HG03575 (cell line): ENCODE data around the gene SCGB1D2.
"Not testable (repeated sequence)": the region's sequence is repeated elsewhere in the genome, so short reads cannot be mapped to it uniquely, and the experiment has no call there.

ENCODE experiments used
- ATAC-seq: cut with Tn5 transposase; IDR thresholded peaks from one replicate; pipeline ENCODE4 v1.9.1; 2021; ENCODE audit not compliant: unreplicated experiment, insufficient number of reproducible peaks, low FRiP score; ENCODE audit errors: extremely low read depth

Gene SCGB1D2, protein sequence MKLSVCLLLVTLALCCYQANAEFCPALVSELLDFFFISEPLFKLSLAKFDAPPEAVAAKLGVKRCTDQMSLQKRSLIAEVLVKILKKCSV

DNA sequence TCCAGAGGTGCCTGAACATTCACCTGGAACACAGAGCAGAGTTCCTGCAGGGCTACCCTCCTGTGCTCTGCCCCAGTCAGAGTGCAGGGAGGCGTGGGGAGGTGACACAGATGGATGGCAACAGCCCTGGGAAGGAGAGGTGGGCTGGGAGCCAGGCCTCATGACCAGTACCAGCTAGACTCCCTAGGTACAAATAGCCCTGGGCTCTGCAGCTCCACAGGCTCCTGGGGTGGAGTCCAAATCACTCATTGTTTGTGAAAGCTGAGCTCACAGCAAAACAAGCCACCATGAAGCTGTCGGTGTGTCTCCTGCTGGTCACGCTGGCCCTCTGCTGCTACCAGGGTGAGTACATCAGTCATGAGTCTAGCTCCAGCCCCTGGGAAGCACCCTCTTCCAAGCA lies at the start of gene SCGB1D2:
Gene SCGB1D2 (plus strand): TSS at position 219 of the 400 bp plus-strand sequence. CDS start 69 bp downstream, at position 288.
- no peak for ATAC-seq

DNA sequence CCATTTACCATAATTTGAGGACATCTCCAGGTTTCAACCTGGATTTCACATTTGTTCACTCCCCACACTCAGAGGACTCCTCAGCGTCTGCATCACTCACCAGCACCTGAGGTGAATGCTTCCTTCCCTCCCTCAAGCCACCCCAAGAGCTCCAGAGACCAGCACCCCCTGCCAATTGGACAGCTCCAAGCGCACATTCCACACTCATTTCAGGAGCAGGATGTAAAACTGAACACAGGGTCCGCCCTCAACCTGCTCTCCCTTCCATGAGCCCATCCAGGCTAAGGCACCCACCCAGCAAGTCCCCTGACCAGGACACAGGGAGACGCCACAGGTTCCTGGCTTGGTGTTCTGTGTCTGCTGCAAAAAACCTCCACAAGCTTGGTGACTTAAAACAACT lies 48.1 kb upstream of the SCGB1D2 start:
- no peak for ATAC-seq

GRCh38 chr11:62195010-62195409 lies 47.0 kb upstream of the SCGB1D2 start:
- ATAC-seq, result not testable (repeated sequence)

DNA sequence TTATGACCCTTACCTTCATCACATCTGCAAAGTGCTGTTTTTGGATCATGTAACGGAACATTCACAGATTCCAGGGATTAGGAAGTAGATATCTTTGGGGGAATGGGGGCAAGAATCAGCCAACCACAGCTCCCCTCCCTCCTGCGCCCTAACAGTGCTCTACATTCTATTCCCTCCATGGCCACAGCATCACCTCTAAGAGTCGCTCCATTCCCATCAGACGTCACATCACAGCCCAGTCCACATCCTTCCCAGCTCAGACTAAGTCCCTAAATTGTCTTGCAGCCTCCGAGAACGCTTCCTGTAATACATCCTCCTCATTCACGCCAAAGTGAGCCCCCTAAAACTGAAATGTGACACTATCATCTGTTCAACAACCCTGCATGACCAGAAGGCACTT lies 46.1 kb upstream of the SCGB1D2 start:
- ATAC-seq, result no peak

- ATAC-seq, result not testable (repeated sequence)
Measured at GRCh38 chr11:62197400-62197799, 44.6 kb upstream of the SCGB1D2 start.

DNA sequence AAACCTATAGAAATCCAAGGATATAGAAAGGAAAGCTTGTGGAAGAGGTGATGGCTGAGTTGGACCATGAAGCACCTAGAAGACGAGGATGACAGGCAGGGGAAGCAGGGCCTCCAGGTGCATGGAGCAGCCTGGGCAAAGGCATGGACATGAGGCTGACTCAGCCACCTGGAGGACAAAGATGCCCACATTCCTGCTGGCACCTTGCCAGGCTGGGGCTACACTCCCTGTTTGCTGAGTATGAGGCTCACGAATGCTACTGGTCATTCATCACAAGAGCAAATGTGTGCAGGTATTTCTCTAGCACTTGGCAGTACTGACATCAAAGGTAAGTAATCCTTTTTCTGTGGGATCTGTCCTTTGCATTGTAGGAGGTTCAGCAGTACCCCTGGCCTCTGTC lies 40.7 kb upstream of the SCGB1D2 start:
- no peak for ATAC-seq

DNA sequence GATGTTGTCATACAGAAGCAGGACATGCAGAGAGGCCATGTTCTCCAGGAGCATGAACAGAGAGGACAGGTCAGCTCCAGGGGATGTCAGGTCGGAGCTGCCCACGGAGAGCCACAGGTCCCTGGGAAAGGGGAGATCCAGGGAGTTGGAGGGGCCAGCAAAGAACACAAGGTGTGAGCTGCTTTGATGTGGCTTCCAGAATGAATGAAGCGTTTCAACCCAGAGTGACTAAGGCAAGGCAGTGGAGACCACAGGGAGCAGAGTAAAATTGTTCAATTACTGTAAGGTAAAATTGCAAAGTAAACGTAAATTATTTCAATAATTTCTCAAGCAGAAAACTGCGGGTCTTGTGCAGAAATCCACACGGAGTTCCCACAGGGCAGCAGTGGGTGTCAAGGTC lies 39.1 kb upstream of the SCGB1D2 start:
- ATAC-seq, result no peak

DNA sequence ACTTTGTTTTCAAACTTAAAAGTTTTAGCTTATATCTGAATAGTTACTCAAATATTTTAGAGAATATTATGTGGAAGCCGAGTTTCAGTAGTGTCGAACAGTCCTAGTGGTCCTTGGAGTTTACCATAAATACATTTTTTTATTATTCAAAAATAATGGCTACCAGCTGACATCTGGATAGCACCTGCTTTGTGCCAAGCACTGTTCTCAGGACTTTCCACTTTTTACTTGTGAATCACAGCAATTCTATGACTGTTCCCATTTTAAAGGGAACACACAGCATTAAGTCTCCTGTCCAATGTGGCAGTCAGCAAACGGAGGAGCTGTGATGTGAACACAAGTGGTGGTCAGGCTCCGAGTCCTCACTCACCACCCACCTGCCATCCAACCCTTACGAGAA lies 37.6 kb upstream of the SCGB1D2 start:
- ATAC-seq, result no peak

DNA sequence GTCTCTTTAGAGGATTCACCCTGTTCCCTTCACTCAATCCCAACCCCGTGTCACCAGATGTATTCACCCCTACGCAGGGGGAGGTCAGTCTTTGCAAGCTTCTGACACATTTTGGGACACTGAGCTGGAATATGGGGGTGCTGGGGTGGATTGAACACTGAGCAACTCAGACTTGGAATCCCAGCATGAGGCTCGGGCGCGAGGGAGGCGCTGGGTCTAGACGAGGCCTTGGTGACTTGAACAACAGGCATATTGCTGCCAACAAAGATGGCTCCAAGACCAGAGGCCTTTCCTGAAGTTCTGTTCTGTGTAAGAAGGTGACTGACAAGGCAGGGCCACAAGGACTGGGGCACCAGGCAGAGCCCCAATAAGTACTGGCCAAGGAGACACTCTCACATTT lies 36.6 kb upstream of the SCGB1D2 start:
- no peak for ATAC-seq

- not testable (repeated sequence) for ATAC-seq
Measured at GRCh38 chr11:62206276-62207066, 35.6 kb upstream of the SCGB1D2 start.

DNA sequence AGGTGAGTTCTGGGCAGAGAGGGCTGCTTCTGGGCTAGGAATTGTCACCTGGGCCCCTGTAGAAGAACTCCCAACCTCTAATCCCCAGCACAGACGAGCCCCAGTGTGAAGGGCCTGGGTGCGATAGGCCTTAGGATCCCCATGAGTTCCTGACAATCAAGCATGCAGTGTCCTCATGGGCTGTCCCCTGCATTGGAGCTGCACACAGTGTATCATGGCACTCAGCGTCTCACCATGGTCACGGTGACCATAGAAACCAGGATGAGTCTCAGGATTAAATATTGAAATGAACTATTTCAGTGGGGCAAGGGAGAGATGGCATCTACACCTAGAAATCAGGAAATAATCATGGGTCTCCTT lies 33.3 kb upstream of the SCGB1D2 start:
- no peak for ATAC-seq

DNA sequence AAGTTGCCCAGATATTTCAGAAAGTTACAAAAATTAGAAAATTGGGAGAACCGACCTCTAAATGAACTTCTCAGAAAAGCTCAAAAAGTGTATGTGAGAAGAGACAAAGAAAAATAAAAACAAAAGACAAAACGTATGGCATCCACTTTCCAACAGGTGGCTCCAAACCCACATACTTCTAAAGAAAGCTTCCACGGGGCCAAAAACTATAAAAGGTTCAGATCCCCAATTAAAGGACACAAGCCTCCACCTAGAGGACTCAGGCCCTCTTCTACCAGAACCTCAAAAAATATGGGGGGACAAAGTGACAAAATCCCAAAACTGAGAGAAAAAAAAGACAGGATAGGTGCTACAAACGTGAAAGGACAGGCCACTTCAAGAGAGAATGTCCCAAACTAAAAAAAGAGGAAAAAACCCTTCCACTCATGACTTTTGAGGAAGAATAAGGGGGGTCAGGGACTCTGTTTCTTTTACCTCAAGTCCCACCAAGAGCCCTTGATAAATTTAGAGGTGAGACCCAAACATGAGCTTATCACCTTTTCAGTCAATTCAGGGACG lies 24.8 kb upstream of the SCGB1D2 start:
- ATAC-seq, result no peak

GRCh38 chr11:62221498-62221897 lies 20.5 kb upstream of the SCGB1D2 start:
- ATAC-seq, result no peak

- no peak for ATAC-seq
Measured at GRCh38 chr11:62223095-62223494, 18.9 kb upstream of the SCGB1D2 start.

GRCh38 chr11:62233730-62234129 lies 8.3 kb upstream of the SCGB1D2 start:
- no peak for ATAC-seq

GRCh38 chr11:62236187-62236586 lies 5.9 kb upstream of the SCGB1D2 start:
- ATAC-seq, result no peak

- ATAC-seq, result no peak
Measured at GRCh38 chr11:62237499-62237898, 4.5 kb upstream of the SCGB1D2 start.

GRCh38 chr11:62238151-62238550 lies 3.9 kb upstream of the SCGB1D2 start:
- ATAC-seq, result no peak

GRCh38 chr11:62241095-62241494 lies 944 bp upstream of the SCGB1D2 start:
- ATAC-seq, result no peak

- no peak for ATAC-seq
Measured at GRCh38 chr11:62245271-62245753, 3.3 kb downstream of the SCGB1D2 start.
